Lower lobe of right lung (tissue), 2 donors: ENCODE measurements around the gene DENND2A. TPM values are rescaled to one million over a fixed set of nuclear protein-coding genes. Genes with fewer than 3 reads are reported as not detected.
"Not testable (repeated sequence)": the region's sequence is repeated elsewhere in the genome, so short reads cannot be mapped to it uniquely, and the experiment has no call there.

ENCODE experiments used
- ATAC-seq, 2 donors: fragments of 200-7000 bp; cut with Tn5 transposase; one replicate each; pipeline ENCODE4 v1.9.1; 2020 to 2022; ENCODE audit warnings: mild to moderate bottlenecking in 2 of 2, moderate library complexity in 2 of 2
- DNase-seq: peaks from one replicate; pipeline ENCODE4 v3.0.0-alpha.2; 2020
- H3K27ac ChIP-seq: fragments of 200-600 bp; one replicate; pipeline ENCODE4 v1.8.0; 2022
- H3K27me3 ChIP-seq: fragments of 200-600 bp; one replicate; pipeline ENCODE4 v1.8.0; 2022; ENCODE audit warnings: low read depth
- H3K36me3 ChIP-seq: fragments of 200-600 bp; one replicate; pipeline ENCODE4 v1.8.0; 2022; ENCODE audit warnings: mild to moderate bottlenecking
- H3K4me1 ChIP-seq: fragments of 200-600 bp; one replicate; pipeline ENCODE4 v1.8.0; 2022
- H3K4me3 ChIP-seq: fragments of 200-600 bp; one replicate; pipeline ENCODE4 v1.8.0; 2022; ENCODE audit warnings: mild to moderate bottlenecking
- H3K9me3 ChIP-seq: fragments of 200-600 bp; one replicate; pipeline ENCODE4 v1.8.0; 2022
- intact Hi-C: fragments of 100-400 bp; cut with DNase I; formaldehyde crosslinking; loops from one replicate; pipeline ENCODE4 v1.11.0; 2022
- total RNA-seq: library from RNA; stranded (reverse); fragmentation: NEBNext Ultra II Directional; extraction: Animal tissue kit (Norgen Biotek cat#: 25700); gene quantifications from one replicate; pipeline ENCODE4 v1.2.1, GENCODE V29; 2021
- TF ChIP-seq, protein P1 (sequence below): fragments of 200-600 bp; IDR thresholded peaks from one replicate; pipeline ENCODE4 v1.8.0; 2022; ENCODE audit warnings: antibody characterized with exemption, mild to moderate bottlenecking
- donor health status: DM: no; HTN: yes; CAD: no; lungs with severe emphysema.

Gene DENND2A
- total RNA-seq, 1 donor from 2014 or later: 19.0 TPM

DNA sequence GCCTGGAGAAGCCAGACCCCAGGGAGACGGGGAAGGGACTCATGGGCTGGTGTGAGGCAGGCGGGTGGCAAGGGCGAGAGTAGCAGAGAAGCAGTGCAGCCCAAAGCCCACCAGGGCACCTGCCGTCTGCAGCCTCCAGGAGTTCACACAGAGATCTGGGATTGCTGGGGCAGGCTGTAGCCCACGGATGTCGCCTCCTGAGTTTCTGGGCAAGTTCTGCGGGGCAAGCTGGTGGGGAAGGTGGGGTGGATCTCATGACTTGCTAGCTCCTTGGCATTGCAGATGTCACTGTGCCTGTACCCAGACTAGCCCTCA is 38.2 kb upstream of the DENND2A start:
- DNase-seq (no peak), ATAC-seq (no peak)
- Histone ChIP-seq H3K27ac (no peak overlapping the region), H3K27me3 (no peaks in the 10 kb centered on the region), H3K4me1 (peaks cover 27% of the 10 kb centered on the region), H3K36me3 (peaks cover 45% of the 10 kb centered on the region), H3K4me3 (no peak overlapping the region), H3K9me3 (no peaks in the 10 kb centered on the region)
- TF ChIP-seq, protein P1, sequence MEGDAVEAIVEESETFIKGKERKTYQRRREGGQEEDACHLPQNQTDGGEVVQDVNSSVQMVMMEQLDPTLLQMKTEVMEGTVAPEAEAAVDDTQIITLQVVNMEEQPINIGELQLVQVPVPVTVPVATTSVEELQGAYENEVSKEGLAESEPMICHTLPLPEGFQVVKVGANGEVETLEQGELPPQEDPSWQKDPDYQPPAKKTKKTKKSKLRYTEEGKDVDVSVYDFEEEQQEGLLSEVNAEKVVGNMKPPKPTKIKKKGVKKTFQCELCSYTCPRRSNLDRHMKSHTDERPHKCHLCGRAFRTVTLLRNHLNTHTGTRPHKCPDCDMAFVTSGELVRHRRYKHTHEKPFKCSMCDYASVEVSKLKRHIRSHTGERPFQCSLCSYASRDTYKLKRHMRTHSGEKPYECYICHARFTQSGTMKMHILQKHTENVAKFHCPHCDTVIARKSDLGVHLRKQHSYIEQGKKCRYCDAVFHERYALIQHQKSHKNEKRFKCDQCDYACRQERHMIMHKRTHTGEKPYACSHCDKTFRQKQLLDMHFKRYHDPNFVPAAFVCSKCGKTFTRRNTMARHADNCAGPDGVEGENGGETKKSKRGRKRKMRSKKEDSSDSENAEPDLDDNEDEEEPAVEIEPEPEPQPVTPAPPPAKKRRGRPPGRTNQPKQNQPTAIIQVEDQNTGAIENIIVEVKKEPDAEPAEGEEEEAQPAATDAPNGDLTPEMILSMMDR: no peak
- intact Hi-C loops: no loop called here

DNA sequence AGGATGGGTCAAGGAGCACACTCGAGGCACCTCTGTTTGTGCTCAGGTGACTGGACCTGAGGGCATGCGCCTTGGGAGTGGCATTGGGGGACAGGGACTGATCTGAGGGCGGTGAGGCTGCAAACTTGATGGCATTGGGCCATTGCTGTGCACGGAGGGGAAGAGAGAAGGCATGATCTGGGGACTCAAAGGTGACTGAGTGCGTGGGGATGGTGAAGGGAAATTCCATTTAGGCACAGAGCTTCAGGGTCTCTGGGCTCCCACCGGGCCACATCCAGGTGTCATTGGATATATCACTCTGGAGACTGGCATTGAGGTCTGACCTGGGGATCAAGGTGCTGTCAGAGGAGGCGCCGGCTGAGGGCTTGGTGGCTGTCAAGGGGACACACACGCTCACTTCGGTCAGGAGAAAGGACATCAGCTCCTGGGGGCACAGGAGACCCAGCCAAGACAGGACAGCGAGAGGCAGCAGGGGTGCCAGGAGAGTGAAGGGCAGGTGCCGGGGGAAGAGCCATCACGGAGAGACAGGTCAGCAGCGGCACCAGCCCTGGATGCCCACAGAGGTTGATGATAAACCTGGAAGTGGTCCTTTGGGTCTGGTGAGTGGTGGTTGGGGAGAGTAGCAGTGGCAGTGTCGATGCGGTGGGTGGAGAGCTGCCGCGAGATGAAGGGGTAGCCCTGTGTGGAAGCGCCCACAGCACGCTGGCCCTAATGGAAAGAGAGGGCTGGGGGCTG is 37.6 kb upstream of the DENND2A start:
- no peak overlapping the region for H3K4me3 ChIP-seq
- H3K27ac ChIP-seq: no peak overlapping the region
- ATAC-seq: no peak
- DNase-seq: no peak
- no peaks in the 10 kb centered on the region for H3K27me3 ChIP-seq
- peaks cover 41% of the 10 kb centered on the region for H3K36me3 ChIP-seq
- peaks cover 32% of the 10 kb centered on the region for H3K4me1 ChIP-seq
- no peaks in the 10 kb centered on the region for H3K9me3 ChIP-seq
- intact Hi-C loops: no loop called here
- TF ChIP-seq, protein P1: no peak

DNA sequence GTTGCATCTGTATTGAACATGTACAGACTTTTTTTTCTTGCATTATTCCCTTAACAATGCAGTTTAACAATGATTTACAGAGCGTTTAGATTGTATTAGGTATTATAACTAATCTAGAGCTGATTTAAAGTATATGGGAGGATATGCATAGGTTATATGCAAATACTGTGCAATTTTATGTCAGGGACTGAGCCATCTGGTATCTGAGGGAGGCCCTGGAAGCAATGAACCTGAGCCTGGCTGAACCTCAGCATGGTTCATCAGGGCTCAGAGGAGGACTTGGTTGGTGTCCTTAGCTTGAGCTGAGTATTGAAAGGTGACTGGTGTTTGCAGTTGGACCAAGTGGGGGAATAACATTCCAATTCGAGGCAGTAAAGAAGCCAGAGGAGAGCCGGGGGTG is 36.9 kb upstream of the DENND2A start:
- H3K27me3 ChIP-seq: no peaks in the 10 kb centered on the region
- no peak for ATAC-seq
- peaks cover 32% of the 10 kb centered on the region for H3K4me1 ChIP-seq
- no peak overlapping the region for H3K4me3 ChIP-seq
- no peak overlapping the region for H3K27ac ChIP-seq
- TF ChIP-seq, protein P1: no peak
- H3K36me3 ChIP-seq: peaks cover 35% of the 10 kb centered on the region
- intact Hi-C loops: no loop called here
- no peaks in the 10 kb centered on the region for H3K9me3 ChIP-seq
- no peak for DNase-seq

- H3K27ac ChIP-seq, DNase-seq, H3K4me3 ChIP-seq, ATAC-seq, H3K27me3 ChIP-seq, H3K9me3 ChIP-seq, intact Hi-C loops: not testable (repeated sequence)
- Histone ChIP-seq H3K4me1 (peaks cover 37% of the 10 kb centered on the region), H3K36me3 (peaks cover 30% of the 10 kb centered on the region)
Measured at GRCh38 chr7:140676956-140677355, 36.3 kb upstream of the DENND2A start.

GRCh38 chr7:140676306-140676705 is 35.7 kb upstream of the DENND2A start:
- Histone ChIP-seq H3K27me3 (no peaks in the 10 kb centered on the region), H3K9me3 (no peaks in the 10 kb centered on the region), H3K4me3 (no peak overlapping the region), H3K36me3 (peaks cover 23% of the 10 kb centered on the region), H3K4me1 (peaks cover 37% of the 10 kb centered on the region), H3K27ac (no peak overlapping the region)
- ATAC-seq: no peak
- intact Hi-C loops: no loop called here
- TF ChIP-seq, protein P1: no peak
- no peak for DNase-seq

- no peaks in the 10 kb centered on the region for H3K9me3 ChIP-seq
- DNase-seq (no peak), ATAC-seq (no peak)
- peaks cover 17% of the 10 kb centered on the region for H3K36me3 ChIP-seq
- TF ChIP-seq, protein P1: no peak
- peaks cover 37% of the 10 kb centered on the region for H3K4me1 ChIP-seq
- intact Hi-C loops: no loop called here
- no peaks in the 10 kb centered on the region for H3K27me3 ChIP-seq
- no peak overlapping the region for H3K4me3 ChIP-seq
- no peak overlapping the region for H3K27ac ChIP-seq
Measured at GRCh38 chr7:140675726-140676125, 35.1 kb upstream of the DENND2A start.
